Muscle of leg (tissue), 11 donors: ENCODE measurements around the gene FBN1. TPM values are rescaled to one million over a fixed set of nuclear protein-coding genes. Genes with fewer than 3 reads are reported as not detected.
A peak's percentile ranks its signal among the peaks of the same experiment; 100 is the strongest.

Source experiments
- DNase-seq: peaks from one replicate; pipeline ENCODE4 v3.0.0; 2013
- H3K27ac ChIP-seq: one replicate; pipeline ENCODE4 v1.5.1; 2013; ENCODE audit warnings: mild to moderate bottlenecking, low read length, control low read depth
- H3K27me3 ChIP-seq: one replicate; pipeline ENCODE4 v1.6.1; 2013; ENCODE audit warnings: low read length; ENCODE audit not compliant: control insufficient read depth, insufficient read depth
- H3K36me3 ChIP-seq: one replicate; pipeline ENCODE4 v1.6.1; 2013; ENCODE audit warnings: low read length; ENCODE audit not compliant: control insufficient read depth, insufficient read depth
- H3K4me1 ChIP-seq: one replicate; pipeline ENCODE4 v1.6.1; 2013; ENCODE audit warnings: low read length; ENCODE audit not compliant: control insufficient read depth, insufficient read depth
- H3K4me3 ChIP-seq: one replicate; pipeline ENCODE4 v1.5.1; 2013; ENCODE audit warnings: low read length, control low read depth
- H3K9me3 ChIP-seq: replicated peaks from 2 replicates; pipeline ENCODE4 v1.6.1; 2013; ENCODE audit warnings: low read depth, low read length; ENCODE audit not compliant: control insufficient read depth
- WGBS: methylation state at CpG from one replicate; pipeline ENCODE4 v1.1.5; 2013; ENCODE audit warnings: missing lambda C conversion rate; ENCODE audit not compliant: insufficient coverage; 5-methylcytosine and 5-hydroxymethylcytosine counted together
- polyA plus RNA-seq, 8 donors: library from polyadenylated mRNA; unstranded; fragments of 120-200 nt; gene quantifications; one replicate each; pipeline versions ENCODE4 v1.2.1 to v1.2.3, GENCODE V29; 2013; ENCODE audit warnings: inconsistent platforms in 1 of 8, low replicate concordance in 1 of 8; ENCODE audit not compliant: insufficient read length in 8 of 8, insufficient read depth in 1 of 8
- total RNA-seq: library from RNA; stranded (reverse); fragments of 120-200 nt; gene quantifications from one replicate; pipeline ENCODE4 v1.2.4, GENCODE V29; 2013

The FBN1 gene
- total and polyA plus RNA-seq, 9 donors, result 137 to 392 (median 243) TPM

DNA sequence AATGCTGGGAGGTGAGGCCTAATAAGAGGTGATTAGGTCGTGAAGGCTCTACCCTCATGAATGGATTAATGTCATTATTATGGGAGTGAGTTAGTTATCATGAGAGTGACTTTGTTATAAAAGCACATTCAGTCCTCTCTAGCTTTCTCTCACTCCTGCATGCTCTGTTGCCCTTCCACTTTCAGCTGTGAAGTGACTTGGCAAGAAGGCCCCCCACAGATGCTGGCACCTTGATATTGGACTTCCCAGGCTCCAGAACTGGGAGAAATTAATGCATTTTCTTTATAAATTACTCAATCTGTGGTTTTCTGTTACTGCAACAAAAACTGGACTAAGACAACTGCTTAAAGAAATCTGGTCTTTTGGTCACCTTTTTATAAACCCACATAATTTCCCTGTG lies 144.3 kb downstream of the FBN1 start:
- Histone ChIP-seq H3K4me1 (no peaks in the 10 kb centered on the region), H3K27me3 (no peaks in the 10 kb centered on the region), H3K27ac (no peak overlapping the region), H3K9me3 (no peaks in the 10 kb centered on the region), H3K36me3 (peaks cover 40% of the 10 kb centered on the region), H3K4me3 (no peak overlapping the region)
- no peak for DNase-seq
- WGBS, result no CpG with 5 or more reads among the region's 1 CpG

DNA sequence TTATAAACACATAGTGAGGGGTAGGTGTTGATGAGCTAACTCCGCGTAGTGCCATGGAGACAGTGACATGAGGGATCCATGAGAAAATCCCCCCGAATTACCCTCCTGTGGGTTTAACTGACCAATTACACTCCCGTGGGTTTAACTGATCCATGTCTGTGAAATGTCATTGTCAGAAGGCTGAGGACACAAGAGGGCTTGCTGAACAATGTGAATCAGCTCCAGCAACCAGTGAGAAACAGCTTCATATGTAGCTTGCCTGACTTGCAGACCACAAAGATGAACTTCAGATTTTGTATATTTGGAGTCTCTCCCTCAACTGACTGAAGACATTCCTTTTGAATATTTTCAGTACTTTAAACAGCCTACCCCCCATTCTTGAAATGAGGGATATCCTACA lies 144.9 kb downstream of the FBN1 start:
- DNase-seq, result no peak
- Histone ChIP-seq H3K36me3 (peaks cover 40% of the 10 kb centered on the region), H3K4me3 (no peak overlapping the region), H3K27me3 (no peaks in the 10 kb centered on the region), H3K27ac (no peak overlapping the region), H3K4me1 (no peaks in the 10 kb centered on the region), H3K9me3 (no peaks in the 10 kb centered on the region)
- 92% methylated on average over 2 of the region's 4 CpGs for WGBS

- H3K27ac ChIP-seq, result no peak overlapping the region
- H3K9me3 ChIP-seq, result no peaks in the 10 kb centered on the region
- H3K36me3 ChIP-seq, result peaks cover 42% of the 10 kb centered on the region
- H3K4me3 ChIP-seq, result no peak overlapping the region
- no peak for DNase-seq
- no peaks in the 10 kb centered on the region for H3K4me1 ChIP-seq
- H3K27me3 ChIP-seq, result no peaks in the 10 kb centered on the region
Measured at GRCh38 chr15:48499978-48500377, 145.5 kb downstream of the FBN1 start.

DNA sequence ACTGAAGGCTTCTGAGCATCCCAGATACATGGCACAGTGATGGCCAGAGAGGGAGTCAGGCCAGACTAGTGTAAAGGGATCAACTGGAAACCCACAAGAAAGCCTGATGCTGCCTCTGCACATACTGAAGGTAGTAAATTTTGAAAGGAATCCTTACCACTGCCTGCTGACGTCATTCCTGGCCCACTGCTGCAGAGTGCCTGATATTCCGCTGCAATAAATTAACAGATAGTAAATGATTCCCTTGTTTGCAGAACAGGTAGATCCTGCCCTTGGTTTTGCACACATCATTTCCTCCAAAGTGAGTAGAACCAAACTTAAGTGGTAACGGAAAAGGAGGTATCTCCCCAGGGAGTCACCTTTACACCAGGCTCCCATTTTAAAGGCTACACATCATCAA lies 146.7 kb downstream of the FBN1 start:
- WGBS, result 85% methylated on average over 2 of the region's 3 CpGs
- no peak overlapping the region for H3K4me3 ChIP-seq
- no peaks in the 10 kb centered on the region for H3K9me3 ChIP-seq
- H3K36me3 ChIP-seq, result peaks cover 39% of the 10 kb centered on the region
- no peak for DNase-seq
- no peaks in the 10 kb centered on the region for H3K4me1 ChIP-seq
- H3K27me3 ChIP-seq, result no peaks in the 10 kb centered on the region
- H3K27ac ChIP-seq, result no peak overlapping the region

DNA sequence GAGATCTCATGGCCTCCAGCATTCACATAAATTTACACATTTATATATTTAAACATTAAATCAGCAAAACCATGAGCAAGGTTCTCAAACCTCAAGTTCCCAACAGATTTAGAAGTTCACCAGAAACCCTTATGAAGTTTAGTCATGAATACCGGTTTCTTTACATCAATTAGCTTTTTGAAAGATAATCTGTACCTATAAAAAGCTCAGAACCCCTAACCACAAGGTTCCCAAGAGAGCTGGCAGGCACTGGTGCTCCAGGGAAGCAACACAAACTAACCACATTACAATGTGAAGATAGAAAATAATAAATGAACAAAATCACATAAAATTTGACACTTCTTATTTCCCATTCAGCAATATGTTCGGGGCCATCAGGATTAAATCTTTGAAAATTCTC lies 150.9 kb downstream of the FBN1 start:
- no peak overlapping the region for H3K4me3 ChIP-seq
- DNase-seq, result no peak
- H3K27me3 ChIP-seq, result no peaks in the 10 kb centered on the region
- H3K4me1 ChIP-seq, result no peaks in the 10 kb centered on the region
- H3K27ac ChIP-seq, result no peak overlapping the region
- H3K9me3 ChIP-seq, result no peaks in the 10 kb centered on the region
- no CpG with 5 or more reads among the region's 2 CpGs for WGBS
- peaks cover 39% of the 10 kb centered on the region for H3K36me3 ChIP-seq

- H3K36me3 ChIP-seq, result peaks cover 37% of the 10 kb centered on the region
- no CpG with 5 or more reads among the region's 4 CpGs for WGBS
- no peak overlapping the region for H3K27ac ChIP-seq
- no peak overlapping the region for H3K4me3 ChIP-seq
- no peak for DNase-seq
- H3K9me3 ChIP-seq, result no peaks in the 10 kb centered on the region
- no peaks in the 10 kb centered on the region for H3K27me3 ChIP-seq
- no peaks in the 10 kb centered on the region for H3K4me1 ChIP-seq
Measured at GRCh38 chr15:48493763-48494225, 151.7 kb downstream of the FBN1 start.

- no peaks in the 10 kb centered on the region for H3K4me1 ChIP-seq
- H3K27ac ChIP-seq, result no peak overlapping the region
- H3K4me3 ChIP-seq, result no peak overlapping the region
- H3K36me3 ChIP-seq, result peaks cover 36% of the 10 kb centered on the region
- no peaks in the 10 kb centered on the region for H3K27me3 ChIP-seq
- no CpG with 5 or more reads among the region's 1 CpG for WGBS
- DNase-seq, result peak; percentile 85
- no peaks in the 10 kb centered on the region for H3K9me3 ChIP-seq
Measured at GRCh38 chr15:48493084-48493762, 152.3 kb downstream of the FBN1 start.

GRCh38 chr15:48486228-48486627 lies 159.3 kb downstream of the FBN1 start:
- H3K27ac ChIP-seq, result no peak overlapping the region
- DNase-seq, result no peak
- H3K36me3 ChIP-seq, result peaks cover 54% of the 10 kb centered on the region
- no peaks in the 10 kb centered on the region for H3K4me1 ChIP-seq
- H3K4me3 ChIP-seq, result no peak overlapping the region
- no peaks in the 10 kb centered on the region for H3K27me3 ChIP-seq
- no peaks in the 10 kb centered on the region for H3K9me3 ChIP-seq
- 93% methylated on average over 2 of the region's 2 CpGs for whole genome bisulfite sequencing

DNA sequence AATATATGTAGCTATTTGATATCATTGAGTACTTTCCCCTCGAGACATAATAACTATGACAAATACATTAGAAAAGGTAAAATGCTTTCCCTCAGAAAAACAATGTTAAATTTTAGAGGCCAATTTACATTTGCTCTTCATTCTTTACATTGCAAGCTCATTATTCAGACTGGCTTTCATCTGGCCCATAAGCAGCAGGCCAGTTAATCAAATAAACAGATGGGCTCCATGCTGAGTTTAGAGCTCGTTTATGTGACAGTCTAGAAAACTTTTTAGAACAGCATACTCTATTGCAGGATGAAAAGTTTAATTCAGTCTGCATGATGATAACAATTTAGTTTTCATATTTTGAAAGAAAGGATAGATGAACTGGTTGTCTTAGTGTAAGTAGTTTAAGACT lies 163.7 kb downstream of the FBN1 start:
- H3K9me3 ChIP-seq, result no peaks in the 10 kb centered on the region
- H3K4me1 ChIP-seq, result peaks cover 3% of the 10 kb centered on the region
- H3K27ac ChIP-seq, result no peak overlapping the region
- H3K27me3 ChIP-seq, result no peaks in the 10 kb centered on the region
- DNase-seq, result peak; percentile 30
- H3K4me3 ChIP-seq, result no peak overlapping the region
- H3K36me3 ChIP-seq, result peaks cover 28% of the 10 kb centered on the region
- no CpG with 5 or more reads among the region's 2 CpGs for WGBS

GRCh38 chr15:48479751-48480150 lies 165.8 kb downstream of the FBN1 start:
- Histone ChIP-seq H3K27me3 (no peaks in the 10 kb centered on the region), H3K4me3 (no peak overlapping the region), H3K9me3 (no peaks in the 10 kb centered on the region), H3K36me3 (peaks cover 18% of the 10 kb centered on the region), H3K27ac (no peak overlapping the region), H3K4me1 (peaks cover 3% of the 10 kb centered on the region)
- DNase-seq, result no peak
- WGBS, result no CpG with 5 or more reads among the region's 2 CpGs

GRCh38 chr15:48478581-48478980 lies 166.9 kb downstream of the FBN1 start:
- H3K27me3 ChIP-seq, result no peaks in the 10 kb centered on the region
- peaks cover 3% of the 10 kb centered on the region for H3K4me1 ChIP-seq
- no peaks in the 10 kb centered on the region for H3K9me3 ChIP-seq
- DNase-seq, result peak; percentile 27
- peaks cover 17% of the 10 kb centered on the region for H3K36me3 ChIP-seq
- WGBS, result no CpG with 5 or more reads among the region's 2 CpGs
- no peak overlapping the region for H3K27ac ChIP-seq
- no peak overlapping the region for H3K4me3 ChIP-seq
